ENCODE measurements around the gene SAT1.

The SAT1 gene

GRCh38 chrX:23811108-23811651 lies 28.2 kb downstream of the SAT1 start:
- H3K4me3 ChIP-seq (ENCODE audit: low read depth, low read length): no peak overlapping the region
- no peak for TF ChIP-seq CTCF (IDR thresholded peaks at IDR 0.05; ENCODE audit: borderline replicate concordance, insufficient read depth, low read depth, low read length)

GRCh38 chrX:23811656-23812055 lies 28.7 kb downstream of the SAT1 start:
- H3K4me3 ChIP-seq (ENCODE audit: low read depth, low read length): no peak overlapping the region
- no peak for TF ChIP-seq CTCF (IDR thresholded peaks at IDR 0.05; ENCODE audit: borderline replicate concordance, insufficient read depth, low read depth, low read length)

GRCh38 chrX:23813808-23814207 lies 30.8 kb downstream of the SAT1 start:
- no peak for TF ChIP-seq CTCF (IDR thresholded peaks at IDR 0.05; ENCODE audit: borderline replicate concordance, insufficient read depth, low read depth, low read length)
- H3K4me3 ChIP-seq (ENCODE audit: low read depth, low read length): no peak overlapping the region

GRCh38 chrX:23815376-23815775 lies 32.4 kb downstream of the SAT1 start:
- no peak for TF ChIP-seq CTCF (IDR thresholded peaks at IDR 0.05; ENCODE audit: borderline replicate concordance, insufficient read depth, low read depth, low read length)
- H3K4me3 ChIP-seq (ENCODE audit: low read depth, low read length): no peak overlapping the region

- TF ChIP-seq CTCF (IDR thresholded peaks at IDR 0.05; ENCODE audit: borderline replicate concordance, insufficient read depth, low read depth, low read length): no peak
- no peak overlapping the region for H3K4me3 ChIP-seq (ENCODE audit: low read depth, low read length)
Observed at GRCh38 chrX:23816179-23816578, 33.2 kb downstream of the SAT1 start.

GRCh38 chrX:23817979-23818336 lies 35.0 kb downstream of the SAT1 start:
- no peak for TF ChIP-seq CTCF (IDR thresholded peaks at IDR 0.05; ENCODE audit: borderline replicate concordance, insufficient read depth, low read depth, low read length)
- no peak overlapping the region for H3K4me3 ChIP-seq (ENCODE audit: low read depth, low read length)

- no peak overlapping the region for H3K4me3 ChIP-seq (ENCODE audit: low read depth, low read length)
- no peak for TF ChIP-seq CTCF (IDR thresholded peaks at IDR 0.05; ENCODE audit: borderline replicate concordance, insufficient read depth, low read depth, low read length)
Observed at GRCh38 chrX:23819385-23820234, 36.6 kb downstream of the SAT1 start.

Measured in GM12875 (cell line).